ENCODE measurements around the gene GABRR2.

- TF ChIP-seq EZH2phosphoT487 (IDR thresholded peaks at IDR 0.05; ENCODE audit: low read depth, severe bottlenecking, unreplicated experiment) (no peak), CTCF (IDR thresholded peaks at IDR 0.05; ENCODE audit: poor library complexity) (no peak), EZH2 (IDR thresholded peaks at IDR 0.05; ENCODE audit: borderline replicate concordance) (no peak)
Observed at GRCh38 chr6:89222712-89223039, 92.4 kb downstream of the GABRR2 start.
